ENCODE results near the gene LRRC74A. TPM values are rescaled to one million over a fixed set of nuclear protein-coding genes. Genes with fewer than 3 reads are reported as not detected.

Gene LRRC74A
- total and polyA plus RNA-seq, 2 experiments from 2014 or later, result not detected

GRCh38 chr14:76883447-76883846, 57.2 kb downstream of the LRRC74A start:
- no peaks in the 10 kb centered on the region for H3K9me3 ChIP-seq (ENCODE audit: low read depth)
- no peaks in the 10 kb centered on the region for H3K9me2 ChIP-seq (replicated peaks; ENCODE audit: insufficient read depth)
- H3K36me3 ChIP-seq (replicated peaks; ENCODE audit: insufficient read depth, low read depth), result no peaks in the 10 kb centered on the region
- H3K27me3 ChIP-seq, result no peaks in the 10 kb centered on the region
- H3K27ac ChIP-seq, result no peak overlapping the region
- H3K4me3 ChIP-seq, result no peak overlapping the region
- no peak overlapping the region for H3K4me2 ChIP-seq
- TF ChIP-seq EZH2phosphoT487 (IDR thresholded peaks at IDR 0.05; ENCODE audit: low read depth, severe bottlenecking, unreplicated experiment) (no peak), CTCF (IDR thresholded peaks at IDR 0.05; ENCODE audit: poor library complexity) (no peak), EZH2 (IDR thresholded peaks at IDR 0.05; ENCODE audit: borderline replicate concordance) (no peak)
- no peak for DNase-seq (ENCODE audit: low spot score)
- no peaks in the 10 kb centered on the region for H4K20me1 ChIP-seq (ENCODE audit: insufficient read depth, poor library complexity, severe bottlenecking)
- WGBS (ENCODE audit: low lambda C conversion rate, missing lambda C conversion rate), result 93% methylated on average over 6 of the region's 6 CpGs
- H3K79me2 ChIP-seq, result no peaks in the 10 kb centered on the region
- H2AFZ ChIP-seq, result no peak overlapping the region
- no peaks in the 10 kb centered on the region for H3K4me1 ChIP-seq (ENCODE audit: insufficient read depth)

DNA sequence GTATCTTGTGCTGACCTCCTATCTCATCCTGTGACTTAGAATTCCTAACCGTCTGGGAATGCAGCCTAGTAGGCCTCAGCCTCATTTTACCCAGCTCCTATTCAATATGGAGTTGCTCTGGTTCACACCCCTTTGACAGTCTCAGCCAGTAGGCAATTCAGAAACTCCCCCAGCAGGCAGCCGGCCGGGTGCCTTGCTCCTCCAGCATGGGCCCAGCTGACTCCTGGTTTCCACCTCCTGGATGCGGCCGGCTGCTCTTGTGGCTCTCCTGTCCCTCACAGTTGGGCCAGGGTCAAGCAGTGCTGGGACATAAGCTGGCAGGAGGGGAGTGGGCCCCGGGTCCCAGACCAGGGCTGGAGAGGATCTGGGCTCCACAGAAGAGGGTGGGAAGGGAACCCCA, 58.2 kb downstream of the LRRC74A start:
- no peaks in the 10 kb centered on the region for H3K9me2 ChIP-seq (replicated peaks; ENCODE audit: insufficient read depth)
- 86% methylated on average over 6 of the region's 6 CpGs for WGBS (ENCODE audit: low lambda C conversion rate, missing lambda C conversion rate)
- H3K4me1 ChIP-seq (ENCODE audit: insufficient read depth), result no peaks in the 10 kb centered on the region
- no peaks in the 10 kb centered on the region for H3K79me2 ChIP-seq
- no peak overlapping the region for H3K27ac ChIP-seq
- no peaks in the 10 kb centered on the region for H4K20me1 ChIP-seq (ENCODE audit: insufficient read depth, poor library complexity, severe bottlenecking)
- no peak overlapping the region for H3K4me3 ChIP-seq
- no peaks in the 10 kb centered on the region for H3K27me3 ChIP-seq
- no peak for TF ChIP-seq CTCF (IDR thresholded peaks at IDR 0.05; ENCODE audit: poor library complexity)
- TF ChIP-seq EZH2 (IDR thresholded peaks at IDR 0.05; ENCODE audit: borderline replicate concordance), result no peak
- TF ChIP-seq EZH2phosphoT487 (IDR thresholded peaks at IDR 0.05; ENCODE audit: low read depth, severe bottlenecking, unreplicated experiment), result no peak
- H3K4me2 ChIP-seq, result no peak overlapping the region
- H3K36me3 ChIP-seq (replicated peaks; ENCODE audit: insufficient read depth, low read depth), result no peaks in the 10 kb centered on the region
- H3K9me3 ChIP-seq (ENCODE audit: low read depth), result no peaks in the 10 kb centered on the region
- no peak for DNase-seq (ENCODE audit: low spot score)
- no peak overlapping the region for H2AFZ ChIP-seq

DNA sequence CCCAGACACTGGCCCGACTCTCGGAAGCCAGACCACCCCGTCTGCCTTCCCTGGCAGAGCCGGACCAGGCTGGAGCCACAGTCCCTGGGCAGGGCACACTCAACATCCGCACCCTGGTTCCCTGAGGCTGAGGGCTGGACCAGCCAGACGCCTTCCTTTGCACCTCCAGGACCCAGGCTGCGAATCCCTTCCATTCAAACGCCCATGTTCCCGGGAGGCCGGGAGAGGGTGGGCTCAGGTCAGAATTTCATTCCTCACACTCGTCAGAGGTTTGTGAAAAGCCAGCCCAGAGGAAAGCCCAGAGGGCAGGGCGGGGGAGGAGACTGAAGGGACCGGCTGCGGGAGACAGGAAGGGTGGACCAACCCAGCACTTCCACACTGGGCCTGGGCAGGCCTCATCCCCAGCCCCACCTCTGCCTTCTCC, 58.7 kb downstream of the LRRC74A start:
- no peak for TF ChIP-seq EZH2phosphoT487 (IDR thresholded peaks at IDR 0.05; ENCODE audit: low read depth, severe bottlenecking, unreplicated experiment)
- TF ChIP-seq EZH2 (IDR thresholded peaks at IDR 0.05; ENCODE audit: borderline replicate concordance), result no peak
- TF ChIP-seq CTCF (IDR thresholded peaks at IDR 0.05; ENCODE audit: poor library complexity), result no peak
- no peaks in the 10 kb centered on the region for H3K36me3 ChIP-seq (replicated peaks; ENCODE audit: insufficient read depth, low read depth)
- DNase-seq (ENCODE audit: low spot score), result no peak
- no peak overlapping the region for H3K27ac ChIP-seq
- no peak overlapping the region for H3K4me3 ChIP-seq
- H2AFZ ChIP-seq, result no peak overlapping the region
- no peaks in the 10 kb centered on the region for H3K9me3 ChIP-seq (ENCODE audit: low read depth)
- no peaks in the 10 kb centered on the region for H3K4me1 ChIP-seq (ENCODE audit: insufficient read depth)
- H3K27me3 ChIP-seq, result no peaks in the 10 kb centered on the region
- H3K9me2 ChIP-seq (replicated peaks; ENCODE audit: insufficient read depth), result no peaks in the 10 kb centered on the region
- WGBS (ENCODE audit: low lambda C conversion rate, missing lambda C conversion rate), result 78% methylated on average over 13 of the region's 14 CpGs
- H3K4me2 ChIP-seq, result no peak overlapping the region
- H4K20me1 ChIP-seq (ENCODE audit: insufficient read depth, poor library complexity, severe bottlenecking), result no peaks in the 10 kb centered on the region
- no peaks in the 10 kb centered on the region for H3K79me2 ChIP-seq

DNA sequence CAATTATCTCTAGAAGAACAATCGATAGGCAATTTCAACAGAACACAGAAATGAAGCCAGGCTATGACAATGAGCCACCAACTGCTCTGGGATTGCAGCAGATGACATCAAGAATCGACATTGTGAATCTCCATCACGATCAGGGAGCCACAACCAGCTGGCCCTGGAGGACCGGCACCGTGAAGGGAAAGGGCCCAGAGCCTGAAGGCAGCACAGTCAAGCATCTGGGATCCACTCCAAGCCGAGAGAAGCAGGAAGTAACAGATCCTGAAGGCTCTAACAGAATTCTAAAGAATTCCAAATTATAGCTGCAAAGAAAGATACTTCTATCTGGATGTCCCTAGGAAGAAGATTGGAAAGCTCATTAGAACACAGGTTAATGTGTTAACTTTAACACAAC, 61.0 kb downstream of the LRRC74A start:
- H3K4me2 ChIP-seq, result no peak overlapping the region
- no peaks in the 10 kb centered on the region for H3K79me2 ChIP-seq
- H3K27ac ChIP-seq, result no peak overlapping the region
- no peaks in the 10 kb centered on the region for H3K36me3 ChIP-seq (replicated peaks; ENCODE audit: insufficient read depth, low read depth)
- no peaks in the 10 kb centered on the region for H4K20me1 ChIP-seq (ENCODE audit: insufficient read depth, poor library complexity, severe bottlenecking)
- no peak overlapping the region for H3K4me3 ChIP-seq
- no peaks in the 10 kb centered on the region for H3K9me3 ChIP-seq (ENCODE audit: low read depth)
- no peaks in the 10 kb centered on the region for H3K4me1 ChIP-seq (ENCODE audit: insufficient read depth)
- no peak overlapping the region for H2AFZ ChIP-seq
- 84% methylated on average over 6 of the region's 6 CpGs for WGBS (ENCODE audit: low lambda C conversion rate, missing lambda C conversion rate)
- TF ChIP-seq EZH2 (IDR thresholded peaks at IDR 0.05; ENCODE audit: borderline replicate concordance) (no peak), EZH2phosphoT487 (IDR thresholded peaks at IDR 0.05; ENCODE audit: low read depth, severe bottlenecking, unreplicated experiment) (no peak), CTCF (IDR thresholded peaks at IDR 0.05; ENCODE audit: poor library complexity) (no peak)
- H3K27me3 ChIP-seq, result no peaks in the 10 kb centered on the region
- DNase-seq (ENCODE audit: low spot score), result no peak
- no peaks in the 10 kb centered on the region for H3K9me2 ChIP-seq (replicated peaks; ENCODE audit: insufficient read depth)
